AG09319 (cell line): ENCODE data around the gene TMEM25.
"Not testable (repeated sequence)": the region's sequence is repeated elsewhere in the genome, so short reads cannot be mapped to it uniquely, and the experiment has no call there.

Experiments used
- DNase-seq: peaks from one replicate; pipeline ENCODE4 v3.0.0-alpha.2; 2010; ENCODE audit warnings: low read depth; ENCODE audit errors: extremely low read depth
- TF ChIP-seq, protein P1 (sequence below): IDR thresholded peaks from 2 replicates; pipeline ENCODE4 v1.5.1; 2011; ENCODE audit warnings: low read depth, mild to moderate bottlenecking, inconsistent platforms, low read length, moderate library complexity

The TMEM25 gene

DNA sequence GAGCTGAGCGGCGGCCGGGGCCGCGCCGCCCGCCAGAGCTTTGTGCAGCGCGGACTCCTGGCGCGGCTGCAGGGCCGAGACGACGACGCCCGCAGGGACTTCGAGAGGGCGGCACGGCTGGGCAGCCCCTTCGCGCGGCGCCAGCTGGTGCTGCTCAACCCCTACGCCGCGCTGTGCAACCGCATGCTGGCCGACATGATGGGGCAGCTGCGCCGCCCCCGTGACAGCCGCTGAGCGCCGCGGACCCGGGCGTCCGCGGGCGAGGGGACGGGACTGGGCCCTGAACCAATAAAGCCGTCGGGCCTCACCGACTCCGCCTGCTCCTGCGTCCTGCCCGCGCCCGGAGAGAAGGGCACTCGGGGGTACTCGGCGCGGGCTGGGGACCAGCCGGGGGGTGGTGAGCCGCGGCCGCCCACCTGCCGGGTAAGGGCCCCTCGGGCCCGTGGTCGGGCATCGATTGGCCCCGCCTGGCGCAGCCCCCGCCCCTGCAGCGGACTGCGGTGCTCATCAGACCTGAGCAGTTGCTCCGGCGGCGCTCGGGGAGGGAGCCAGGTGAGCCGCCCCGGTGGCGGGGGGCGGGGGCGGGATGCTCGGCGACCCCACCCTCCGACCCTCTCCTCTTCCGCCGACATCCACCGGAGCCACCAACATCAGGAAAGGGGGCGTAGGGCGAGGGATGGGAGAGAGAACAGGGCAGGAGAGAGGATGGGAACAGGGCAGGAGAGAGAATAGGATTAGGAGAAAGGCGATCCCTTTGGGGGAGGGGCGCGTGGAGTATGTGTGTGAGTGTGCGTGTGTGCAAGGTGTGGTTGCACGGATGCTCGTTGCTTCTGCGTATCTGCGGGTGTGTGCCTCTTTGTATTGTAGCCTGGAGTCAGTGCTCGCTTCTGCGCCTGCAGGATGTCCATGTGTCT, at the start of gene TMEM25:
TSS of gene TMEM25 (plus strand) at position 510 of the 914 bp plus-strand sequence. CDS start 610 bp downstream, outside the sequence.
- DNase-seq = no peak
- TF ChIP-seq, protein P1, sequence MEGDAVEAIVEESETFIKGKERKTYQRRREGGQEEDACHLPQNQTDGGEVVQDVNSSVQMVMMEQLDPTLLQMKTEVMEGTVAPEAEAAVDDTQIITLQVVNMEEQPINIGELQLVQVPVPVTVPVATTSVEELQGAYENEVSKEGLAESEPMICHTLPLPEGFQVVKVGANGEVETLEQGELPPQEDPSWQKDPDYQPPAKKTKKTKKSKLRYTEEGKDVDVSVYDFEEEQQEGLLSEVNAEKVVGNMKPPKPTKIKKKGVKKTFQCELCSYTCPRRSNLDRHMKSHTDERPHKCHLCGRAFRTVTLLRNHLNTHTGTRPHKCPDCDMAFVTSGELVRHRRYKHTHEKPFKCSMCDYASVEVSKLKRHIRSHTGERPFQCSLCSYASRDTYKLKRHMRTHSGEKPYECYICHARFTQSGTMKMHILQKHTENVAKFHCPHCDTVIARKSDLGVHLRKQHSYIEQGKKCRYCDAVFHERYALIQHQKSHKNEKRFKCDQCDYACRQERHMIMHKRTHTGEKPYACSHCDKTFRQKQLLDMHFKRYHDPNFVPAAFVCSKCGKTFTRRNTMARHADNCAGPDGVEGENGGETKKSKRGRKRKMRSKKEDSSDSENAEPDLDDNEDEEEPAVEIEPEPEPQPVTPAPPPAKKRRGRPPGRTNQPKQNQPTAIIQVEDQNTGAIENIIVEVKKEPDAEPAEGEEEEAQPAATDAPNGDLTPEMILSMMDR = no peak

DNA sequence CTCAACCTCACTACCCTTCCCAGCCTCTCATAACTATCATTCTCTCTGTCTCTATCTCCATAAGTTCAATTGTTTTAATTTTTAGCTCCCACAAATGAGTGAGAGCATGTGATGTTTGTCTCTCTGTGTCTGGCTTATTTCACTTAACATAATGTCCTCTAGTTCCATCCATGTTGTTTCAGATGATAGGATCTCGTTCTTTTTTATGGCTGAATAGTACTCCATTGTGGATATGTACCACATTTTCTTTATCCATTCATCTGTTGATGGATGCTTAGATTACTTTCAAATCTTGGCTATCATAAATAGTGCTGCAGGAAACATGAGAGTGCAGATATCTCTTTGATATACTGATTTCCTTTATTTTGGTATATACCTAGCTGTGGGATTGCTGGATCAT, 49.8 kb upstream of the TMEM25 start:
- not testable (repeated sequence) for DNase-seq

DNA sequence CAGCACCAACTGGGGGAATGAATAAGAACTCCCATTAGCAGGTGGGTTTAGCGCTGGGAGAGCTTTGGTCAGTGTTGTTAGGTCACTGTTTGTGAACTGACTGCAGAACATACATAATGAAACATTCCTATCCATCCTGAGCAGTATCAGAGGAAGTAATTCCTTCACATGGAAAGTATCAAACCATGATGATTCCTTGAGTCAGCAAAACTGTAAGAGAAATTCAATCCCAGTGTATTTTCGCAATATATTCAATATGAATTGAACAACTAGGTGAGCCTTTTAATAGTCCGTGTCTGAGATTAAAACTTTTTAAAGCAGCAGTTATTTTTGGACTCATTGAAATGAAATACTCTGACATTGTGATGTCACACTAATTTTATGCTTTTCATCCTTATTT, 46.6 kb upstream of the TMEM25 start:
- DNase-seq = no peak
- TF ChIP-seq, protein P1 = no peak

DNA sequence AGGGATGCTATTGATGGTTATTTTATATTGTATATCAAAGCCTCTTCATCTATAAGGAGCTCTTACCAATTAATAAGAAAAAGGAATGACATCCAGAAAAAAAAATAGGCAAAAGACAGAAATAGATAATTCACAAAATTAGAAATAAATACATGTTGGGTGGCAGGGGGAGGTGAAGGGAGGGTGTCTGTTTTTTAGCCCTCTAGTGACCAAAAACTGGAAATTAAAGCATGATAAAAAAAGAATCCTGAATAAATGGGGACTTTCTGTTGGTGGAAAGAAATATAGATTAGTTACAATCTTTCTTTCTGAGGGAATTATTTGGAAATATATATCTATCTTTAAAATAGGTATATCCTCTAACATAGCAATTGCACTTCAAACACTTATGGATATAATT, 45.7 kb upstream of the TMEM25 start:
- TF ChIP-seq, protein P1 = peak; percentile 3
- no peak for DNase-seq

DNA sequence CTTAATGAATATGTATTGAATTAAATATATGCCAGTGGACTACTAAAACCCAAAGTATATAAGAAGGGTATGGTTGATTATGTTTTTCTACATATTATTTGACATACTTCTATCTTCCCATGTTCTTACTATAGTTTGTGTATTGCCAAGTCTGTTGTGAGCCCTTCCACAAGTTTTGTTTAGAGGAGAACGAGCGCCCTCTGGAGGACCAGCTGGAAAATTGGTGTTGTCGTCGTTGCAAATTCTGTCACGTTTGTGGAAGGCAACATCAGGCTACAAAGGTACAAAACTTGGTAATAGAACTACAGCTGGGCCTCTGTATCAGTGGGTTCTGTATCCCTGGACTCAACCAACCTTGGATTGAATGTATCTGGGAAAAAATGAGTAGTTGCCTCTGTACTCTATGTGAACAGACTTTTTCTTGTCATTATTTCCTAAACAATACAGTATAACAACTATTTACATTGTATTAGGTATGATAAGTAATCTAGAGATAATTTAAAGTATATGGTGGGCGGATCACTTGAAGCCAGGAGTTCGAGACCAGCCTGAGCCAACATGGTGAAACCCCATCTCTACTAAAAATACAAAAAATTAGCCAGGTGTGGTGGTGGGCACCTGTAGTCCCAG, 42.4 kb upstream of the TMEM25 start:
- TF ChIP-seq, protein P1 = peak; percentile 85
- DNase-seq = peak; percentile 56

DNA sequence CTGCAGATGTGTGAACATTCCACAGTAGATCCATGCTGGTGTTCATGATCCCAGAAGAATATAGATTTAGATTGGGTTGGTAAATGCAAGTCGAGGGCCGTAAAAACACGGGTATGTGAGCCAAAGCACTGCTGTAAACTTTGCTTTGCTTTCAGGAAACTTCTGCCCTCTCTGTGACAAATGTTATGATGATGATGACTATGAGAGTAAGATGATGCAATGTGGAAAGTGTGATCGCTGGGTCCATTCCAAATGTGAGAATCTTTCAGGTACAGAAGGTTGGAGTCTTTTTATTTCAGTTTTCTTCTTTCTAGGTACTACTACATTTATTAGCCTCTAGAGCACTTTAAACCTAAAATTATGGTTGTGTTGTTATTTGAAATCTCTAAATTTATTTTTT, 40.0 kb upstream of the TMEM25 start:
- DNase-seq = no peak
- TF ChIP-seq, protein P1 = no peak

DNA sequence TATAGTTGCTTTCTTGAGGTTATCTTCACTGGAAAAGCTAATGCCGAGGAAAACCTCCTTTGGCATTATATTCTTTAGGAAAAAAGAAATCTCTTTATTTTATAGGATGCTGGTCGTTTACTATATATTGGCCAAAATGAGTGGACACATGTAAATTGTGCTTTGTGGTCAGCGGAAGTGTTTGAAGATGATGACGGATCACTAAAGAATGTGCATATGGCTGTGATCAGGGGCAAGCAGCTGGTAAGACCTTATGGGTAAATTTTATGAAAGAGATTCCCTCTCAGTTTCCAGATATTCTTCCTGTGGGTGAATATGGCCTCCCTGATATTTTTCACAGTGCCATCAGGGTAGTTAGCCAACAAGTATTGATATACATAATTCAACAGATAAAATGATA, 33.2 kb upstream of the TMEM25 start:
- DNase-seq = peak; percentile 18
- TF ChIP-seq, protein P1 = no peak
